CD4-positive, alpha-beta T cell treated with Interleukin-12 subunit alpha and Interleukin-12 subunit beta, for 1 hour (primary cell): Measurements from ENCODE around the gene CILP2.
A peak's percentile ranks its signal among the peaks of the same experiment; 100 is the strongest.

Source experiments
- DNase-seq: peaks from one replicate; pipeline ENCODE4 v3.0.0-alpha.2; 2020

CILP2 gene

GRCh38 chr19:19571071-19571786 lies 33.2 kb downstream of the CILP2 start:
- no peak for DNase-seq

DNA sequence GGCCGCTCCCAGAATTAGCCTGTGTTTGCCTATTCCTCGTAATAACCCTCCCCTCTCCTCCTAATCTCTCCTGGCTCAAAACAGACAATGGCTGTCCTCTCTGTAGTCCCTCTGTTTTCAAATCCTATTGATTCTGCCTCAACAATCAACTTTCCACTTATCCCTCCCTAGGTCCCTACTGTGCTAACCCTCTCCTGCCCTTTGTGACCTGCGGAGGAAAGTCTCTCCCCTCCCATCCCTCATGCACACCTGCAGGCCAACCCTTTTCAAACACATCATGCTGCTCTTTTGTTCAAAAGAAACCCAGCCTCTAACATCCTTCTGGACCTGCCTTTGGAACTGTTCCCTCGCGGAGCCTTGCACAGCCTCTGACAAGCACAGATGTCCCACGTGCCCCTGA lies 37.3 kb downstream of the CILP2 start:
- DNase-seq, result no peak

- DNase-seq, result no peak
These were observed 40.2 kb downstream of the CILP2 start for GRCh38 chr19:19578252-19578651.

GRCh38 chr19:19579533-19580361 lies 41.7 kb downstream of the CILP2 start:
- no peak for DNase-seq

DNA sequence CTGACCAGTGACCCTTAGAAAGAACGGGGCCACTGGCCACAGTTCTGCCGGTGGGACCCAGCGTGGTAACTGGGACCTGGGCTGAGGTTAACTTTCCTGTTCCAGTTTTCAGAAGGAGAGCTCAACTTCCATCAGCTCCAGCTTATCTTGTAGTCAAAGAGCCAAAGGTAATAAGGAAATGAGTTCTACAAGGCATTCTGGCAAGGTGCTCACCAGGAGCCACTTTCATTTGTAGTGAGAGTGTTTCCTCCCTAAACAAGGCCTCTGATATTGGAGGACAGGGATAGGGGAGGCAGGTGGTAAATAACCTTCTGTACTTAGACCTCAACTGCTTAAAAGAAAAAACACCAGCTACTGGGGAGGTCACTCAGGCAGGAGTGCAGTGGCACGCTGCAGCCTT lies 42.4 kb downstream of the CILP2 start:
- DNase-seq, result no peak

DNA sequence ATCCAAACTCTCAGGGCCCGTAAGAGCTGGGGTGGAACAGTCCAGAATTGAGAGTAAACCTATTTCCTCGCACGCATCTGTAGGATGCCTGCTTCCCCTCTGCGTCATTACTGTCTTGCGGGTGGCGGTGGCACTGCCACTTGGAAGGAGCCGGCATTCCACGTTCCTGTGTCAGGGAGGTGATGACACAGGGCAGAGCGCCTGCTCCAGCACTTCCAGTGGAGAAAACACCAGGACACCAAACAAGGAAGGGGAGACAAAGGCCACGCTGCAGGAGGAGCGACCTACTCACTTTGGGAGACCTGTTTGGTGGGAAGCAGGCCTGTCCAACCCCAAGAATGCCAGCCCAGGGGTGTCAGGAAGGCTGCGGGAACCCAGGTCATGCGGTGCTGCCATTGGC lies 43.3 kb downstream of the CILP2 start:
- DNase-seq, result no peak

- DNase-seq, result no peak
These were observed 44.4 kb downstream of the CILP2 start for GRCh38 chr19:19582471-19582870.

DNA sequence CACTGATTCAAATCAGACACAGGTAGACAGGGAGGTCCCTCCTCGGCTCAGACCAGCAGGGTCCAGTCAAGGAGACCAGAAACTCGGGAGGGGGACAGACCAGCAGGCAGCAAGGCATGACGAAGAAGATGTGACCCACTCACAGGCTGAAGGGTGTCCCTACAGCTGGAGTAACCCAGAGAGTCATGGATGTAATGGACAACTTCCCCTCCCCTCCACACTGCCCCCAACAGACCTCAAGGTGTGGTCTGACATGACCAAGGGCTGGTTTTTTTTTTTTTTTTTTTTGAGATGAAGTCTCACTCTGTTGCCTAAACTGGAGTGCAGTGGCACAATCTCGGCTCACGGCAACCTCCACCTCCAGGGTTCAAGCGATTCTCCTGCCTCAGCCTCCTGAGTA lies 46.3 kb downstream of the CILP2 start:
- DNase-seq, result no peak

- DNase-seq, result no peak
These were observed 49.7 kb downstream of the CILP2 start for GRCh38 chr19:19587771-19588170.

- DNase-seq, result no peak
These were observed 50.5 kb downstream of the CILP2 start for GRCh38 chr19:19588546-19588945.

DNA sequence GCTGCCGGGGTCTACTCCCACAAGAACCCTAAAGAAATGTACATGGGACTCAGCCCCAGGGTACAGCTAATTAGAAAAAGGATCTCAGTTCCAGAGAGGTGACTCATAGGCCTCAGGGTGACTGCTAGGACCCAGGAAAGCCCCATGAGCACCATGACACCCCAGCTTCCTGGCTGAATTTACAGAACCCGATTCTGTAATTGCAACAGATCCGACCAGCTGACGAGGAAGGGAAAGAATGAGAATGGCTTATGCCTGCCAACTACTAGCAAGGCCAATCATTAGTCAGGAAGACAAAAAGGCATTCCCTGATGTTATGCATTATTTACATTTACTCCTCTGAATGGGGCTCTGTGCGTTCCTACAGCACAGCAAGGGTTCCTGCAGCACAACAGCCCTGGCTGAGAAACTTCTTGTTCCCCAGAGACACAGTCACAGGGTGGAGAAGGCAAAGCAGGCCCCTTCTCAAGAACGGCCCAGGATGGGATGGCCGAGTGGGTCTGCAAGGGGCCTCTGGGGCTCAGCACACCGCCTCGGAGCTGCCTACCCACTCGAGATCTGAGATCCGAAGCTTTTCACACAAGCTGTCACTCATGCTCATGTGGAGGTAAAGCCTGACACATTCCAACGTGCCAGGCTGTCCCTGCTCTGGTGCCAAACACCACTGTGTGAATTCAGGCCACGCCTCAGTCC lies 53.2 kb downstream of the CILP2 start:
- peak; percentile 83 for DNase-seq

DNA sequence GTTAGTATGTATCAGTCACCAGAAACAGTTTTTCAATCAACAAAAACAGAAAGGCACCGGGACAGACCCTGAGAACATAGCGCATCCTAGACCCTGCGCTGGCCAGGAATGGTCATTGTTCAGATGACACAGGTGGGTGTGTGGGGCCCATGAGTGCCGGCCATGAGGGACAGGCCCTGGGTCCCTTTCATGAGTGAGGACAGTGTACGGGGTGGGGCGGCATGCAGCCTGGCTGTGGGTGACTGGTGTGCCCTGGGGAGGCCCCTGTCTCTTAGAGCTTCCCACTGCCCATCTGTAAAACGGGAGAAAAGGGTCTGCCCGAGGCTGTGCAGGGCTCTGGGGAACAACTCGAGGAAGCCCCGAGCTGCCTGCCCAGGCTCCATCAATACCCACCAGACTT lies 54.6 kb downstream of the CILP2 start:
- DNase-seq, result no peak

- no peak for DNase-seq
These were observed 56.3 kb downstream of the CILP2 start for GRCh38 chr19:19594381-19594780.

DNA sequence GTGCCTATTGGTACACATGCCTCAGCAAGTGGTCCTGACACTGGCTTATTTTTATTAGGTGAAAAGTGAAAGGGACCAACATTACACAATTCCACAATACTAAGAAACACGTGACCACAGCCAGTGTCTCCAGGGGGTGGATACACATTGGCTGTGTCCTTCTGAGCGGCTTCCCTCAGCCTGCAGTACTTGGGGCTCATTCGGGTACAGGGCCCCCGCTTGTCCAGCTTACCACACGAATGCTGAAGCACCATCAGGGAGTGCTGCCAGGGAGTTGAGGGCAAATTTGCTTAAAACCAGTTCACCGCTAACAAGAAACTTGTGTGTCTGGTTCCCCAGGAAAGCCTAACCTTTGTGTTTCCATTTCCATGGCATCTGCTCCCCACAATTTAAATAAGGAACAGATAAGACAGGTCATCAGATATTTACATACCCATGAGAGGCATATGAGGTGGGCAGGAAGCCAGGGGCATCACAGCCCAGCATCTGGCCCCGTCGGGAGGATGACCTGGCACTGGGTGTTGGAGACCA lies 57.2 kb downstream of the CILP2 start:
- no peak for DNase-seq
